Measurements from ENCODE around the gene NPHS1. TPM values are rescaled to one million over a fixed set of nuclear protein-coding genes. Genes with fewer than 3 reads are reported as not detected.
"Not testable (repeated sequence)": the region's sequence is repeated elsewhere in the genome, so short reads cannot be mapped to it uniquely, and the experiment has no call there.

The NPHS1 gene
- total RNA-seq, 2 experiments from 2014 or later = not detected

- POLR2A ChIA-PET = no interaction called here
- peaks cover 63% of the 10 kb centered on the region for H3K27me3 Mint-ChIP-seq
- intact Hi-C loops (cut with micrococcal nuclease) = no loop called here
Measured at GRCh38 chr19:35844482-35845214, 7.7 kb downstream of the NPHS1 start.

GRCh38 chr19:35843676-35844481 is 8.4 kb downstream of the NPHS1 start:
- POLR2A ChIA-PET = no interaction called here
- CTCF ChIA-PET = no interaction called here
- H3K4me1 Mint-ChIP-seq (ENCODE audit: low read depth) = peaks cover 15% of the 10 kb centered on the region
- no peaks in the 10 kb centered on the region for H3K36me3 Mint-ChIP-seq
- H3K4me3 Mint-ChIP-seq = no peak overlapping the region
- peaks cover 3% of the 10 kb centered on the region for H3K9me3 Mint-ChIP-seq
- peak; percentile 18 for DNase-seq
- peaks cover 61% of the 10 kb centered on the region for H3K27me3 Mint-ChIP-seq
- H3K27ac Mint-ChIP-seq = no peak overlapping the region
- intact Hi-C loops (cut with micrococcal nuclease) = no loop called here

More at GRCh38 chr19:35844482-35845214, 7.7 kb downstream of the NPHS1 start:
- Mint-ChIP-seq H3K36me3 (no peaks in the 10 kb centered on the region), H3K27ac (no peak overlapping the region), H3K4me3 (peak overlapping the region; percentile 40), H3K9me3 (no peaks in the 10 kb centered on the region), H3K4me1 (ENCODE audit: low read depth) (peaks cover 15% of the 10 kb centered on the region)
- no peak for DNase-seq
- CTCF ChIA-PET = no interaction called here

DNA sequence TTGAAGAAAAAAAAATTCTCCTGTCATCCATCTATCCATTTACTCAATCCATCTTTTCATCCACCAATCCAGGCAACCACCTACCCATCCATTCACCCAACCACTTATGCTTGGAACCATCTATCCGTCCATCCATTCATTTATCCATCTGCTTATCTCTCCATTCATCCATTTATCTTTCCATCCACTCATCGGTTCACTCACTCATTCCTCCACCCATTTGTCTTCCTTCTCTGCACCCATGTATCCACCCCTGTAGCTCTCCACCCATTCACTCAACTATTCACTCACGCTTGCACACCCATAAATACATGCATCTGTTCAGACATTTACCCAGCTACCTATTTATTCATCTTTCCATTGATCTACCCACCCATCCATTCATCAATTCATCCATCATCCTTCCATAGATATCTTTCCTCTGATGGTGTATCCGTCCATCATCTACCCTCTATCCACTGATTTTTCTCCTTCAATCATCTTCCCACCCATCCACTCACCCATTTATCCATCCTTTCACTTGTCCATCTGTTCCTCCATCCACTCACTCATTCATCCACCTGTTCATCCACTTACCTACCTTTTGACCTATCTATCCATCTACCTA is 9.5 kb downstream of the NPHS1 start:
- CTCF ChIA-PET = no interaction called here
- no peak for DNase-seq
- H3K9me3 Mint-ChIP-seq = peaks cover 4% of the 10 kb centered on the region
- POLR2A ChIA-PET = no interaction called here
- H3K4me1 Mint-ChIP-seq (ENCODE audit: low read depth) = peaks cover 15% of the 10 kb centered on the region
- H3K27me3 Mint-ChIP-seq = peaks cover 51% of the 10 kb centered on the region
- H3K4me3 Mint-ChIP-seq = no peak overlapping the region
- intact Hi-C loops (cut with micrococcal nuclease) = no loop called here
- no peak overlapping the region for H3K27ac Mint-ChIP-seq
- no peaks in the 10 kb centered on the region for H3K36me3 Mint-ChIP-seq

GRCh38 chr19:35841961-35842595 is 10.2 kb downstream of the NPHS1 start:
- ChIA-PET POLR2A (no interaction called here), CTCF (no interaction called here)
- Mint-ChIP-seq H3K4me1 (ENCODE audit: low read depth) (peaks cover 15% of the 10 kb centered on the region), H3K27me3 (peaks cover 50% of the 10 kb centered on the region), H3K36me3 (no peaks in the 10 kb centered on the region), H3K4me3 (no peak overlapping the region), H3K9me3 (peaks cover 4% of the 10 kb centered on the region), H3K27ac (no peak overlapping the region)
- intact Hi-C loops (cut with micrococcal nuclease) = no loop called here
- no peak for DNase-seq

- CTCF ChIA-PET, POLR2A ChIA-PET: not testable (repeated sequence)
Measured at GRCh38 chr19:35836096-35836495, 16.2 kb downstream of the NPHS1 start.

DNA sequence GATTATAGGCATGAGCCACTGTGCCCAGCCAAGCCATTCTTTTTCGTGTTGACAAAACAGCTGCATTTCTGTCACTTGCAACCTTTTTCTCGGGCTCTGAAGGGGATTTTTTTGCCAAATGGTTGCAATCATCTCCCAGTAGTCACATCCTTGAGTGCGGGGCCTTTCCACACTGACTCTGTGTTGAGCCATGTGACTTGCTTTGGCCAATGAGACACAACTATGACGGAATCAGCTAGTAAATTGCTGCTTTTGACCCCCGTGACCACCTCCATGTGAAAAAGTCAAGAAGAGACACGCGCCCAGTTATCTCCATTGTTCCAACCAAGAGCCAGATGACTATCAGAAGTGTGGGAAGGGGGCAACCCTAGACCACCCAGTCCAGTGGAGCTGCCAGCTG is 18.3 kb downstream of the NPHS1 start:
- POLR2A ChIA-PET = no interaction called here
- peaks cover 2% of the 10 kb centered on the region for H3K9me3 Mint-ChIP-seq

More at GRCh38 chr19:35836096-35836495, 16.2 kb downstream of the NPHS1 start:
- H3K27me3 Mint-ChIP-seq = peaks cover 20% of the 10 kb centered on the region
- H3K4me3 Mint-ChIP-seq; H3K27ac Mint-ChIP-seq; DNase-seq; H3K4me1 Mint-ChIP-seq (ENCODE audit: low read depth); H3K9me3 Mint-ChIP-seq; intact Hi-C loops (cut with micrococcal nuclease); H3K36me3 Mint-ChIP-seq: not testable (repeated sequence)

DNA sequence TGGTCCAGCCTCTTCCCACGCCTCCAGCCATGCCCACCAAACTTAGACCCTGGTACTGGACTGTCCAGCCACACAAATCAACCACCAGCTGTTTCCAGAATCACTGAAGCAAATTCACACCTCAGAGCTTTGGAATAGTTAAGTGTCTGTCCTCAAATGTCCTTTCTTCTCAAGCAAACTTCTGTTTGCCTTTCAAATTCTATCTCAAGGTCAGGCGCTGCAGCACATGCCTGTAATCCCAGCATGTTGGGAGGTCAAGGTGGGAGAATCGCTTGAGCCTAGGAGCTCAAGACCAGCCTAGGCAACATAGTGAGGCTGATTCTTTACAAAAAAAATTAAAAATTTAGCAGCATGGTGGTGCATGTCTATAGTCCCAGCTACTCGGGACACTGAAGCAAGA is 20.2 kb downstream of the NPHS1 start:
- H3K4me3 Mint-ChIP-seq = no peak overlapping the region
- no peaks in the 10 kb centered on the region for H3K4me1 Mint-ChIP-seq (ENCODE audit: low read depth)
- ChIA-PET POLR2A (no interaction called here), CTCF (no interaction called here)
- no peaks in the 10 kb centered on the region for H3K9me3 Mint-ChIP-seq
- H3K27me3 Mint-ChIP-seq = peaks cover 28% of the 10 kb centered on the region
- no peak overlapping the region for H3K27ac Mint-ChIP-seq
- intact Hi-C loops (cut with micrococcal nuclease) = no loop called here
- DNase-seq = no peak
- no peaks in the 10 kb centered on the region for H3K36me3 Mint-ChIP-seq

More for the DNA sequence above, 18.3 kb downstream of the NPHS1 start:
- no peak for DNase-seq
- CTCF ChIA-PET = no interaction called here
- intact Hi-C loops (cut with micrococcal nuclease) = no loop called here
- no peaks in the 10 kb centered on the region for H3K4me1 Mint-ChIP-seq (ENCODE audit: low read depth)
- H3K27me3 Mint-ChIP-seq = peaks cover 23% of the 10 kb centered on the region
- no peak overlapping the region for H3K27ac Mint-ChIP-seq
- no peaks in the 10 kb centered on the region for H3K36me3 Mint-ChIP-seq
- no peak overlapping the region for H3K4me3 Mint-ChIP-seq

DNA sequence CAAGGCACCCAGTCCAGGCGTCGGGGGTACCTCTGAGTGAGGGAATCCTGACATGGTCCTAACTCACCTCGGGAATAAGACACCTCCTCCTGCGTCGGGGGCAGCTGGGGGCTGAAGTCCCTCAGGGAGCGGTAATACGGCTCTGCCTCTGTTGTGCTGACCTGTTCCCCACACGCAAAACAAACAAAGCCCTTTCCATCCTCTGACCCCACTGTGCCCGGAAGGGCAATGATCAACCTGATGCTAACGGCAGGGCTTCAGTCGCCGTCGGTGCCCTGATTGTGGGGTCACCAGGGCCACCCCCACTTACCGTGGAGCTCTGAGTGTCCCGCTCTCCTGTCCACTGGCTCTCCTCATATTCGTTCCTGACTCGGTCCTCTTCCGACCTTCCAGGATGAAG is 21.3 kb downstream of the NPHS1 start:
- no peak for DNase-seq
- Mint-ChIP-seq H3K4me1 (ENCODE audit: low read depth) (no peaks in the 10 kb centered on the region), H3K4me3 (no peak overlapping the region), H3K36me3 (no peaks in the 10 kb centered on the region), H3K27me3 (peaks cover 26% of the 10 kb centered on the region), H3K27ac (no peak overlapping the region), H3K9me3 (no peaks in the 10 kb centered on the region)
- intact Hi-C loops (cut with micrococcal nuclease) = no loop called here
- ChIA-PET POLR2A (no interaction called here), CTCF (no interaction called here)

DNA sequence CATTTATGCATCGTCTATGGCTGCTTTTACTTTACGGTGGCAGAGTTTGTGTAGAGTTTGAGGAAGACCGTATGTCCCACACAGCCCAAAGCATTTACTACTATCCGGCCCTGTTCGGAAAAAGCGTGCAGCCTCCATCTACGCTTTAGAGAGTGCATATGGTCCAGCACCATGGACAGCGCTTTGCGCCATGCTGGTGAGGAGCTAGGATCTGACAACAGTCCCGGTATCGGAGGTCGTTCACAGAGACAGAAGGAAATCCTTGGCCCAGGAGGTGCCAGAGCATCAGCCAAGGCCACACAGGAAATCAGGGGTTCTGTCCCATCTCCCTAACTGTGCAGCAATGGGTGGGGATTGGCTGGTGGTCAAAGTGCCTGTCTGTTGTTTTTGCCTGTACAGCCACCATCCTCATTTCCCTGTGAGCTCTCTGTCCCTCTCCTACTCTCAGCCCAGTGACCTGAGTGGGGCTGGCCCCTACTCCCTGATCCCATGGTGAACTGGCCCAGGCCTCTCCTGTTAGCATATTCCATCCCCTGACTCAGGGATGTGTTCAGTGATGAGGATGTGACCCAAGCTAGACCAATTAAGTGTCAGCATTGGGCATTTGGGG is 23.5 kb downstream of the NPHS1 start:
- DNase-seq = peak; percentile 66
- no peaks in the 10 kb centered on the region for H3K9me3 Mint-ChIP-seq
- no peak overlapping the region for H3K27ac Mint-ChIP-seq
- no peaks in the 10 kb centered on the region for H3K4me1 Mint-ChIP-seq (ENCODE audit: low read depth)
- intact Hi-C loops (cut with micrococcal nuclease) = no loop called here
- H3K36me3 Mint-ChIP-seq = no peaks in the 10 kb centered on the region
- H3K27me3 Mint-ChIP-seq = peaks cover 20% of the 10 kb centered on the region
- H3K4me3 Mint-ChIP-seq = no peak overlapping the region
- CTCF ChIA-PET = interaction anchor here (1.0 kb wide), 1 partner anchor 9 kb away, joined by 3 read pairs; no protein-coding TSS in a partner anchor
- POLR2A ChIA-PET = no interaction called here

DNA sequence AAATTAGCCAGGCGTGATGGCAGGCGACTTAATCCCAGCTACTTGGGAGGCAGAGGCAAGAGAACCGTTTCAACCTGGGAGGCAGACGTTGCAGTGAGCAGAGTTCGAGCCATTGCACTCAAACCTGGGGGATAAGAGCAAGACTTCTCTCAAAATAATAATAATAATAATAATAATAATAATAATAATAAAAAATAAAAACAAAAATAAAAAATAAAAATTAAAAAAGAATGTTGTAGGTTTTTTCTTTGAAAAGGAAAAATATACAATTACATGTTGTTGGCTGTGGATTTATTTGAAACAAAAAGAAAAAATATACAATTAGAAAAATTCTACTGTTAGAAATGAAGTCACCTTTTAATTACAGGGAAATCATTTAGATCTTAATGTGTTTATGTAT is 28.2 kb downstream of the NPHS1 start:
- Mint-ChIP-seq H3K27me3 (peaks cover 22% of the 10 kb centered on the region), H3K4me1 (ENCODE audit: low read depth) (no peaks in the 10 kb centered on the region), H3K27ac (no peak overlapping the region), H3K4me3 (no peak overlapping the region), H3K36me3 (no peaks in the 10 kb centered on the region), H3K9me3 (no peaks in the 10 kb centered on the region)
- ChIA-PET CTCF (no interaction called here), POLR2A (no interaction called here)
- DNase-seq = no peak
- intact Hi-C loops (cut with micrococcal nuclease) = no loop called here

GRCh38 chr19:35822579-35822978 is 29.7 kb downstream of the NPHS1 start:
- no peaks in the 10 kb centered on the region for H3K36me3 Mint-ChIP-seq
- H3K27me3 Mint-ChIP-seq = peaks cover 19% of the 10 kb centered on the region
- H3K9me3 Mint-ChIP-seq = no peaks in the 10 kb centered on the region
- H3K27ac Mint-ChIP-seq = no peak overlapping the region
- POLR2A ChIA-PET = no interaction called here
- CTCF ChIA-PET = no interaction called here
- no peak overlapping the region for H3K4me3 Mint-ChIP-seq
- no peak for DNase-seq
- H3K4me1 Mint-ChIP-seq (ENCODE audit: low read depth) = no peaks in the 10 kb centered on the region
- intact Hi-C loops (cut with micrococcal nuclease) = no loop called here

DNA sequence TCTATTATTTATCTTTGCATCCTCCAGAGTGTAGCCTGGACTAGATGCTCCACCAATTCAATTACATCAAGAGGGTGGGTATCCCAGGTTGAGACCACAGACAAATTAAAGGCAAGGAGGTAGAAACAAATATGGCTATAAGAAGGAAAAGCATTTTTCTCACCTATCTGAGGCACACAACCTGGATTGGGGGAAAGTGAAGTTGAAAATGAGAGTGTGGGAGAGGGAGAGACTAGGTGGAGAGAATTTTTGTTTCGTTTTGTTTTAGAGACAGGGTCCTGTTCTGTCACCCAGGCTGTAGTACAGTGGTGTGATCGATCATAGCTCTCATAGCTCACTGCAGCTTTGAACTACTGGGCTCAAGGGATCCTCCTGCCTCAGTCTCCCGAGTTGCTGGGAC is 33.9 kb downstream of the NPHS1 start:
- POLR2A ChIA-PET = no interaction called here
- no peak overlapping the region for H3K27ac Mint-ChIP-seq

More for the DNA sequence above, 33.9 kb downstream of the NPHS1 start:
- no peak for DNase-seq
- H3K27me3 Mint-ChIP-seq = peaks cover 19% of the 10 kb centered on the region
- CTCF ChIA-PET = interaction anchor here (1.6 to 2.3 kb wide), 2 partner anchors 81 to 122 kb away, joined by 4 to 10 read pairs; no protein-coding TSS in a partner anchor
- H3K36me3 Mint-ChIP-seq = peaks cover 1% of the 10 kb centered on the region
- no peaks in the 10 kb centered on the region for H3K4me1 Mint-ChIP-seq (ENCODE audit: low read depth)
- H3K9me3 Mint-ChIP-seq = no peaks in the 10 kb centered on the region
- H3K4me3 Mint-ChIP-seq = no peak overlapping the region
- intact Hi-C loops (cut with micrococcal nuclease) = no loop called here

Measured in activated CD4-positive, alpha-beta memory T cell treated with anti-CD3 and anti-CD28 coated beads for 36 hours (primary cell).